HCT116 (cell line): ENCODE results near the gene DPP9. TPM values are rescaled to one million over a fixed set of nuclear protein-coding genes. Genes with fewer than 3 reads are reported as not detected.

Experiments used
- ATAC-seq: fragments of 200-7000 bp; cut with Tn5 transposase; 2 replicates; pipeline ENCODE4 v1.9.1; 2020; ENCODE audit warnings: mild to moderate bottlenecking, moderate library complexity
- BruUV-seq: library from RNA; stranded (reverse); fragments of 400-500 nt; replicated peaks from 2 replicates; lab custom pipeline; 2021; lab: Mats Ljungman, UMichigan
- CTCF ChIA-PET: fragments of 300-600 bp; sonication (Branson Sonifier 250); formaldehyde crosslinking; loops from one replicate; lab custom pipeline; 2021; ENCODE audit warnings: antibody characterized with exemption; lab: Charles Lee
- POLR2A ChIA-PET: fragments of 300-600, 350-600 bp; sonication (Branson Sonifier 250); formaldehyde crosslinking; loops from one replicate; lab custom pipeline; 2021; ENCODE audit warnings: antibody characterized with exemption; lab: Charles Lee
- RAD21 ChIA-PET, 2 experiments: fragments of 300-600 bp; sonication (Branson Sonifier 250); formaldehyde crosslinking; loops; one replicate each; lab custom pipeline; 2023; ENCODE audit warnings: low total read pairs in 2 of 2; ENCODE audit not compliant: uncharacterized antibody in 2 of 2, unreplicated experiment in 2 of 2, low non-redundant PET in 1 of 2; lab: Charles Lee
- DNase-seq: peaks from one replicate; pipeline ENCODE4 v3.0.0-alpha.2; 2010; ENCODE audit warnings: low read depth, low spot score
- H2AFZ ChIP-seq: fragments of 200-600 bp; shearing (Covaris generic), sonication (generic); 2 replicates; pipeline ENCODE4 v1.6.1; 2017; ENCODE audit warnings: low read depth, mixed run types, mixed read lengths, antibody characterized with exemption, low read length; ENCODE audit not compliant: poor library complexity, severe bottlenecking
- H3K27ac ChIP-seq: 2 replicates; pipeline ENCODE4 v1.5.1; 2012; ENCODE audit warnings: low read depth, low read length
- H3K27me3 ChIP-seq: fragments of 200-600 bp; sonication (generic); 2 replicates; pipeline ENCODE4 v1.6.1; 2016; ENCODE audit warnings: mixed run types, low read length, mixed read lengths; ENCODE audit not compliant: insufficient read depth
- H3K36me3 ChIP-seq, 2 experiments: fragments of 200-500 bp in 1 of 2; fragments of 200-600 bp in 1 of 2; sonication (Bioruptor generic) in 1 of 2; sonication (generic) in 1 of 2; 2 replicates each; pipeline versions ENCODE4 v1.5.1 to v1.6.1; 2014 to 2016; ENCODE audit warnings: low read length in 2 of 2, inconsistent platforms in 1 of 2, mixed read lengths in 1 of 2, mixed run types in 1 of 2; ENCODE audit not compliant: insufficient read depth in 2 of 2, control insufficient read depth in 1 of 2
- H3K4me1 ChIP-seq, 2 experiments: fragments of 200-600 bp in 1 of 2; sonication (generic) in 1 of 2; 2 replicates each; pipeline versions ENCODE4 v1.5.1 to v1.6.1; 2012 to 2017; ENCODE audit warnings: low read length in 2 of 2, inconsistent platforms in 1 of 2, mild to moderate bottlenecking in 1 of 2, mixed read lengths in 1 of 2, mixed run types in 1 of 2, moderate library complexity in 1 of 2; ENCODE audit not compliant: insufficient read depth in 2 of 2, control insufficient read depth in 1 of 2
- H3K4me2 ChIP-seq: fragments of 200-600 bp; sonication (generic); 2 replicates; pipeline ENCODE4 v1.6.1; 2017; ENCODE audit warnings: mixed run types, low read length, mixed read lengths
- H3K4me3 ChIP-seq, 2 experiments: fragments of 200-600 bp in 1 of 2; sonication (generic) in 1 of 2; replicated peaks in 1 of 2; 2 replicates each; pipeline ENCODE4 v1.5.1; 2011 to 2016; ENCODE audit warnings: low read length in 2 of 2, control low read depth in 1 of 2, low read depth in 1 of 2, mild to moderate bottlenecking in 1 of 2, mixed read lengths in 1 of 2, mixed run types in 1 of 2
- H3K79me2 ChIP-seq: fragments of 200-600 bp; sonication (generic); 2 replicates; pipeline ENCODE4 v1.6.1; 2017; ENCODE audit warnings: mild to moderate bottlenecking, mixed run types, low read length, moderate library complexity, mixed read lengths; ENCODE audit not compliant: insufficient read depth
- H3K9ac ChIP-seq: fragments of 200-600 bp; sonication (generic); 2 replicates; pipeline ENCODE4 v1.6.1; 2016; ENCODE audit warnings: low read length, mixed read lengths
- H3K9me2 ChIP-seq: fragments of 200-600 bp; sonication (generic), shearing (Covaris generic); 2 replicates; pipeline ENCODE4 v1.6.1; 2017; ENCODE audit warnings: mixed run types, mild to moderate bottlenecking, moderate library complexity; ENCODE audit not compliant: insufficient read depth
- H3K9me3 ChIP-seq, 2 experiments: fragments of 200-500 bp in 1 of 2; fragments of 200-600 bp in 1 of 2; sonication (Bioruptor generic) in 1 of 2; sonication (generic) in 1 of 2; 2 replicates each; pipeline ENCODE4 v1.6.1; 2014 to 2017; ENCODE audit warnings: low read length in 2 of 2, mixed read lengths in 2 of 2, inconsistent platforms in 1 of 2, low read depth in 1 of 2, mild to moderate bottlenecking in 1 of 2, mixed run types in 1 of 2, moderate library complexity in 1 of 2; ENCODE audit not compliant: control insufficient read depth in 1 of 2, insufficient read depth in 1 of 2
- H4K20me1 ChIP-seq: fragments of 200-600 bp; sonication (generic), shearing (Covaris generic); 2 replicates; pipeline ENCODE4 v1.6.1; 2017; ENCODE audit warnings: mixed run types, mild to moderate bottlenecking, moderate library complexity; ENCODE audit not compliant: insufficient read depth
- ATF3 ChIP-seq: IDR thresholded peaks from 2 replicates; pipeline ENCODE4 v1.6.1; 2012
- CBX3 ChIP-seq: IDR thresholded peaks from 2 replicates; pipeline ENCODE4 v1.6.1; 2012; ENCODE audit warnings: low read depth
- CEBPB ChIP-seq: IDR thresholded peaks from 2 replicates; pipeline ENCODE4 v1.6.1; 2012; ENCODE audit warnings: low read depth
- CTCF ChIP-seq, 3 experiments: fragments of 200-600 bp in 1 of 3; sonication (generic) in 1 of 3; IDR thresholded peaks in 2 of 3; conservative IDR thresholded peaks in 1 of 3; 2 replicates each; pipeline ENCODE4 v1.5.1; 2012 to 2017; ENCODE audit warnings: low read depth in 2 of 3, low read length in 2 of 3, antibody characterized with exemption in 1 of 3, borderline replicate concordance in 1 of 3, control low read depth in 1 of 3, mild to moderate bottlenecking in 1 of 3, mixed read lengths in 1 of 3, mixed run types in 1 of 3, moderate library complexity in 1 of 3; ENCODE audit not compliant: insufficient read depth in 1 of 3
- ELF1 ChIP-seq: IDR thresholded peaks from 2 replicates; pipeline ENCODE4 v1.6.1; 2012; ENCODE audit warnings: low read depth, borderline replicate concordance
- MAX ChIP-seq: IDR thresholded peaks from 2 replicates; pipeline ENCODE4 v1.6.1; 2012
- POLR2A ChIP-seq: IDR thresholded peaks from 2 replicates; pipeline ENCODE4 v1.7.0; 2011; ENCODE audit warnings: borderline replicate concordance; ENCODE audit not compliant: insufficient read depth, insufficient read length; ENCODE audit errors: extremely low read depth
- POLR2AphosphoS5 ChIP-seq: IDR thresholded peaks from 2 replicates; pipeline ENCODE4 v1.6.1; 2011; ENCODE audit warnings: mild to moderate bottlenecking, low read depth, low read length, moderate library complexity
- RAD21 ChIP-seq: IDR thresholded peaks from 2 replicates; pipeline ENCODE4 v1.6.1; 2012; ENCODE audit warnings: low read depth, mild to moderate bottlenecking
- SP1 ChIP-seq: IDR thresholded peaks from 2 replicates; pipeline ENCODE4 v1.6.1; 2012; ENCODE audit warnings: low read depth
- TCF7L2 ChIP-seq: IDR thresholded peaks from 2 replicates; pipeline ENCODE4 v1.7.0; 2011; ENCODE audit warnings: borderline replicate concordance, inconsistent platforms; ENCODE audit not compliant: insufficient read depth, insufficient read length; ENCODE audit errors: extremely low read depth
- ZFX ChIP-seq: fragments of 450-650 bp; IDR thresholded peaks from 2 replicates; pipeline ENCODE4 v1.6.1; 2017
- ZNF274 ChIP-seq: fragments of 200-500 bp; sonication (Bioruptor generic); IDR thresholded peaks from 2 replicates; pipeline ENCODE4 v1.6.1; 2014; ENCODE audit warnings: mild to moderate bottlenecking, low read depth, low read length, inconsistent platforms
- intact Hi-C: fragments of 100-400 bp; cut with micrococcal nuclease; formaldehyde crosslinking; loops from 2 replicates; pipeline ENCODE4 v1.10.0; 2022
- total RNA-seq: library from RNA; stranded (reverse); gene quantifications from one replicate; pipeline ENCODE4 v1.2.1, GENCODE V29; 2021; ENCODE audit not compliant: unreplicated experiment

The DPP9 gene
- total RNA-seq, 1 experiment from 2014 or later: 67.6 TPM

GRCh38 chr19:4635754-4636116 is 87.9 kb downstream of the DPP9 start:
- CTCF ChIA-PET: interaction anchor here (0.6 to 3.3 kb wide), 18 partner anchors 8 to 369 kb away, joined by 3 to 29 read pairs (median 4); partner anchors contain the start of genes FEM1A and PLIN5
- peak overlapping the region; percentile 37 to 55 for H3K4me3 ChIP-seq
- H3K36me3 ChIP-seq: no peaks in the 10 kb centered on the region
- peak overlapping the region; percentile 90 for H3K4me2 ChIP-seq
- peaks cover 13% of the 10 kb centered on the region for H3K79me2 ChIP-seq
- peak overlapping the region; percentile 58 for H3K9ac ChIP-seq
- no TSS peak for BruUV-seq
- H3K4me1 ChIP-seq: peaks cover 32 to 57% of the 10 kb centered on the region in 2 experiments
- peak overlapping the region; percentile 44; the same call in 1 of the 2 replicates for H3K27ac ChIP-seq
- no peaks in the 10 kb centered on the region for H3K27me3 ChIP-seq
- no peak for ATAC-seq
- H2AFZ ChIP-seq: peak overlapping the region; percentile 87
- TF ChIP-seq TCF7L2 (no peak), ZFX (no peak), RAD21 (no peak), ZNF274 (no peak), ELF1 (no peak), ATF3 (no peak), CBX3 (no peak), SP1 (no peak), MAX (no peak), POLR2A (no peak), POLR2AphosphoS5 (no peak), CTCF (IDR thresholded peaks at IDR 0.05 in 2 of 3, conservative IDR thresholded peaks at IDR 0.05 in 1 of 3; ENCODE audit: borderline replicate concordance in 1 of 3, insufficient read depth in 1 of 3, low read depth in 2 of 3, low read length in 2 of 3) (no peak), CEBPB (no peak)
- H4K20me1 ChIP-seq: no peaks in the 10 kb centered on the region
- intact Hi-C loops: loop anchor here (1.0 to 2.0 kb wide), 2 partner anchors 77 to 113 kb away; no protein-coding TSS in a partner anchor
- no peaks in the 10 kb centered on the region for H3K9me3 ChIP-seq
- POLR2A ChIA-PET: interaction anchor here (1.6 kb wide), 1 partner anchor 164 kb away, joined by 4 read pairs; the partner anchor contains the start of gene HDGFL2
- H3K9me2 ChIP-seq: no peaks in the 10 kb centered on the region
- RAD21 ChIA-PET: interaction anchor here in 1 of 2 experiments (1.1 kb wide), 1 partner anchor 68 kb away, joined by 4 read pairs; no protein-coding TSS in a partner anchor
- DNase-seq: no peak
